ENCODE data around the gene ABLIM3.
"Not testable (repeated sequence)": the region's sequence is repeated elsewhere in the genome, so short reads cannot be mapped to it uniquely, and the experiment has no call there.

Gene ABLIM3

GRCh38 chr5:149160291-149160787 lies 19.0 kb downstream of the ABLIM3 start:
- DNase-seq, result no peak

- no peak for DNase-seq
Observed at GRCh38 chr5:149161026-149161687, 19.9 kb downstream of the ABLIM3 start.

- no peak for DNase-seq
Observed at GRCh38 chr5:149161850-149162249, 20.6 kb downstream of the ABLIM3 start.

GRCh38 chr5:149162401-149163084 lies 21.2 kb downstream of the ABLIM3 start:
- DNase-seq, result no peak

GRCh38 chr5:149164731-149165130 lies 23.4 kb downstream of the ABLIM3 start:
- DNase-seq, result no peak

- no peak for DNase-seq
Observed at GRCh38 chr5:149166128-149166527, 24.8 kb downstream of the ABLIM3 start.

GRCh38 chr5:149166591-149167100 lies 25.4 kb downstream of the ABLIM3 start:
- no peak for DNase-seq

- DNase-seq, result no peak
Observed at GRCh38 chr5:149168276-149168906, 27.1 kb downstream of the ABLIM3 start.

GRCh38 chr5:149170299-149170698 lies 29.0 kb downstream of the ABLIM3 start:
- DNase-seq, result no peak

- no peak for DNase-seq
Observed at GRCh38 chr5:149172261-149172660, 31.0 kb downstream of the ABLIM3 start.

- no peak for DNase-seq
Observed at GRCh38 chr5:149172709-149173505, 31.6 kb downstream of the ABLIM3 start.

GRCh38 chr5:149174847-149175234 lies 33.5 kb downstream of the ABLIM3 start:
- DNase-seq, result no peak

GRCh38 chr5:149175346-149176105 lies 34.2 kb downstream of the ABLIM3 start:
- no peak for DNase-seq

- no peak for DNase-seq
Observed at GRCh38 chr5:149177339-149177843, 36.1 kb downstream of the ABLIM3 start.

GRCh38 chr5:149177911-149178565 lies 36.7 kb downstream of the ABLIM3 start:
- DNase-seq, result no peak

GRCh38 chr5:149181732-149182131 lies 40.4 kb downstream of the ABLIM3 start:
- no peak for DNase-seq

- DNase-seq, result no peak
Observed at GRCh38 chr5:149182241-149182640, 40.9 kb downstream of the ABLIM3 start.

GRCh38 chr5:149185067-149185466 lies 43.8 kb downstream of the ABLIM3 start:
- no peak for DNase-seq

- no peak for DNase-seq
Observed at GRCh38 chr5:149186506-149186905, 45.2 kb downstream of the ABLIM3 start.

- DNase-seq, result not testable (repeated sequence)
Observed at GRCh38 chr5:149187617-149188016, 46.3 kb downstream of the ABLIM3 start.

GRCh38 chr5:149188383-149188782 lies 47.1 kb downstream of the ABLIM3 start:
- DNase-seq, result no peak
